Activated gamma-delta T cell treated with anti-CD3 and anti-CD28 coated beads, Interleukin-2, amount 50 U/mL, for 16 hours (primary cell): ENCODE results near the gene GMDS.

Experiments used
- DNase-seq: peaks from one replicate; pipeline ENCODE4 v3.0.0-alpha.2; 2020; ENCODE audit warnings: low read depth

GMDS gene

DNA sequence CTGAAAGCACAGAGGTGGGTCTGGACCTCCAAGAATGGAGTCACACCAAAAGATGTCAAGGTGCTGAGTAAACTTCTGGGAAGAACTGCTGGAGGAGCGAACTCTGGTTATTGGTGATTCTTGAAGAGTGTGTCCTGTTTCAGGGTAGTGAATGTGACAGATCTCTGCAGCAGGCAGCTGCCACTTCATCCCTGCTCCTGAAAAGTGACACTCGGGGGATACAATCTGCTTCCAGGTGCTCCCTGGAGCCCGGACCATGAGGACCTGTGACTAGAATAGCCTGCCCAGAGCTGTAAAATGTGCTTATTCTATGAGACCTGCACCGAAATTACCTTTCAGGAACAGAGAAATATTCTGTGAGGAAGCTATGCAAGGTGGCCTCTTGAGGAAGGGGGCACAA is 444.6 kb downstream of the GMDS start:
- no peak for DNase-seq

DNA sequence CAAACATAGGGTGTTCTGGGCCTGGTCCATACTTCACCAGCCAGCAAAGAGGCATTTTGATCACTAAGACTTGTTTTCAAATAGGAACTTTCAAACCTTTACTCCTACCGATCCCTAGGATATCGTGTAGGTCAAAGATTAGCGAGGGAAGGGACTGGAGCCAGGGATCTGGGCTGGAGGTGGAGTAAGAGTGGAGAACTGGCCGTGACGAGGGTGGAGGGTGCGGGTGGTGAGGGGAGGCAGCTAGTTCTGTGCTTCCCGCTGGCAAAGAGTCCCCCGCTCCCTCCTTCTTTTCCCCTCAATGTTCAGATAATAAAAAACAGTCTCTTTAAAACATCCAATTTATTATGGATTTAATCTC is 446.5 kb downstream of the GMDS start:
- DNase-seq = no peak

DNA sequence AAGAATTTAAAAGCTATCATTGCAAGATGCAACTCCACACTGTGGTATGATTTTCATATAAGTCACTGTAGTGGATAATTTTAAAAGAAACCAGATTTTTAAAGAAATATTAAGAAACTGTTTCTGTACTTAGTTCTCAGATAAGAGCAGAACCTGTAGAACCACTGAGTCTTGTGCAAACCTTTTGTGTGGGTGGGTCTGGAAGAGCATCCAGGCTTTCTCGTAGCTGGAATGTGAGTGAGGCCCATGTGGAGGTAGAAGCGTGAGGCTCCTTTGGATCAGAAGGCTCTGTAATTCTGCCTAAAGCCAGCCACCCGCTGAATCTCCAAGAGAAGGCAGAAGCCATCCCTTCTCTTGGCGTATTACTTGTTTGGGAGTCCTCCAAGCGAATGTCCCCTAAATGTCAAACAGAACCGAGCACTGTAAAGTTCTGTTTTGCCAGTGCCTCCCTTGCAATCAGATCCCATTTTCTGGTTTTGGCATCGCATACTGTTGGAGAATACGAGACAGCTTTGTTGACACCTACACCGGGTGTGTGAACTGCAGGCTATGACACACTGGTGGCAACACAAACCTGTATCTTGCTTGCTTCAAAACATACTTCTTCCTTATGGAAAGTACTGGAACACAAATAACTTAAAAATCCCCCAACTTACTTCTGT is 447.0 kb downstream of the GMDS start:
- DNase-seq = no peak

DNA sequence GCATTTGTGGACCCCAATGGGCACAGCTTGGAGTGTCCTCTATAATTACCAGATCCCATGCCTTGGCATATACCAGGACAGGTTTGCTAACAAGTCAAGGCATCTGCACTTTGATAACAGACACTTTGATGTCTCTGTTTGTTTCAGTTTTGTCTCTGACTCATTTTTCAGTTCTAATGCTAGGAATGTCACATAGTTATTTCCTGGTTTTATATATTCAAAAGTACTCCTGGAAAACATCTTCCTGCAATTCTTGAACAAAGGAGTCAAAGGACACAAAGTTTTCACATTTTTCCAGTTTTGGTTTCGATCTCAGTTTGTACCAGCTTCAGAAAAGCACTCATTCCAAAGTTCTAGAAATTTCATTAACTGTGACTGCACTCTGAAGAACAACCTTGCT is 447.6 kb downstream of the GMDS start:
- no peak for DNase-seq

DNA sequence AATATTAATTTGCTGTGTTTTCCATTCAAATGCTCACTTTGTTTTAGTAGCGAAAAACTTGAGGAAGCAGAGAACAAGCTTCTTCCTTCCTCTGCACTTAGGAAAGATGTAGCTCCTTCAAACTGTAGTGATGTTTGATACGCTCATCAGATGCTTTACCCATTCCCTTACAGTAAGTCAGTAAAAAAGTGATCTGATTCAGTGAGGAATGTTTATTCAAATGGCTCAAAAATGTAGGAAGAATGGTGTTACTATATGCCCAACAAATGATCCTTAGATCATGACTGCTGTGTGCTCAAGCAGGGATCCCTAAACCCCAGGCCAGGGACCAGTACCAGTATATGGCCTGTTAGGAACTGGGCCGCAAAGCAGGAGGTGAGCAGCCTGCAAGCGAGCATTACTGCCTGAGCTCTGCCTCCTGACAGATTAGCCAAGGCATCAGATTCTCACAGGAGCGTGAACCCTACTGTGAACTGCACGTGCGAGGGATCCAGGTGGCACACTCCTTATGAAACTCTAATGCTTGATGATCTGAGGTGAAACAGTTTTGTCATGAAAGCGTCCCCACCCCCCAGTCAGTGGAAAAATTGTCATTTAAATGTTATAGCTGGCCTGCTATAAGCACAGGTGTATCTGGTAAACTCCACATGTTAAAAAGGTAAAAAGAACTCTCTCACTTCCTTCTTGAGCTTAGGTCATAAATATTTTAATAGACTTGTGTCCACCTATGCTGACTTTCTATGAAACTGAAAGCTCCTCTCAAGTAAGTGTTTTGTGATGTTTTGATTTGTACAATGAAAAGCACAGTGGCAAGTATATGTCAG is 448.5 kb downstream of the GMDS start:
- no peak for DNase-seq

DNA sequence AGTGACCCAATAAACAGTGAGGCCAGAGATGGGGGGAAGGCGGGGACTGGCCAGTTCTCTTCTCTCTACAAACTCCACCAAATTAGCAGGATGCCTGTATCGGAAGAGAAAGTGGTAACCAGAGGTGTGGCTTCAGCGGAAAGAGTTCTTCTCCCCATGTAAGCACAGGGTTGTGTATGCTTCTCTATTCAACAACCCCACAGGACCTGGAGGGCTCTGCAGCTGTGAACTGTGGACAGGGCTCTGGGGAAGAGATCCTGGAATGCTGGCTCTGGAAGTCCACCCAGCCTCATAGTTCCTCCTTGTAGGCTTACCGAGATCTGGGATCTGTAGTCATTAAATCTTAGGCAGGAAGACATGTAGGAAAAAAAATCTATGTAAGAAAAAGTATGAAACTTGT is 449.5 kb downstream of the GMDS start:
- no peak for DNase-seq

DNA sequence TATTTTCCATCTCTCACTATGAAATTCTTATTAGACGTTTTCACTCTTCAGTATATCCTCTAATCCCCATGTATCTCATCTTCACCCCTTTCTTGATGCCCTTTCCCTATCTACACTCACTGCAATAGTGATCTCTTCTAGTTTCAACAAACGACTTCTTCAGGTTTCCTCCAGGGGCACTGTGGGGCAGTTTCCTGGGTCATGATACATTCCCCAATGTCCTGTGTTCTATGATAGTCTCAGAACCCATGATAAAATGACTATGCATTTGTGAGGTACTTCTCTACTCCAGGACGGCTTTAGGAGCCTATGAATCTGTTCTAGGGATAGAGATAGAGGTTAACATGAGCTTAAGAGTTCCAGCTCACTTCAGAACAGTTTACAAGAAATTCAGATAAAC is 452.4 kb downstream of the GMDS start:
- DNase-seq = no peak

DNA sequence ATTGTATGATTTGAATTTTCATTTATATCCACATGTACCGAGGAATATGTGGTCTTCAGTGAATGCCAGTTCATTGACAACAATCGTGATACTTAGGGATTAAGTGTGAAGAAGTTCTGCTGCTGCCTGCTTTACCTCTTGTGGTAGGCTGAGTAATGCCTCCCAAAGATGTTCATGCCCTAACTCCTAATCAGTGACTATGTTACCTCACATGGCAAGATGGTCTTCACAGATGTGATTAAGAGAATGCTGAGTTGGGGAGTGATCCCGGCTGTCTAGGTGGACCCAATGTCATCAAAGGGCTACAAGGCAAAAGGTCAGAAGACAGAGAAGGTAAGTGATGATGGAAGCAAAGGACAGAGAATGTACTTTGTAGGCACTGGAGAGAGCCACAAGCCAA is 454.7 kb downstream of the GMDS start:
- DNase-seq = no peak

DNA sequence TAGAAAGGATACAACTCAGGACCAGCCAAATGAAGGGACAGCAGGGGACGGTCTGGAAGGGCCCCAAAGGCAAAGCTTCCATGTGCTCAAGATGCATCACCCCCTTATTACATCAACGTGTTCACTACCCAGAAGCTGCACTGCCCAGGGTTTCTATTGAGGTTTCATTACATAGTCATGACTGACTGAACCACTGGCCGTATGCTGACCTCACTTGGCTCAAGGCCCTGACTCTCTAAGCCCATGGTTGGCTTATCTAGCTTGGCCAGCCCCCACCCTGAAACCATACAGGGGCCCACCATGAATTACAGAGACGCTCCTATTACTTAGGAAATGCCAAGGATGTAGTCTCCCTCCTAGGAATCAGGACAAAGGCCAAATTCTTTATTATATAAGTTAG is 456.3 kb downstream of the GMDS start:
- DNase-seq = no peak

DNA sequence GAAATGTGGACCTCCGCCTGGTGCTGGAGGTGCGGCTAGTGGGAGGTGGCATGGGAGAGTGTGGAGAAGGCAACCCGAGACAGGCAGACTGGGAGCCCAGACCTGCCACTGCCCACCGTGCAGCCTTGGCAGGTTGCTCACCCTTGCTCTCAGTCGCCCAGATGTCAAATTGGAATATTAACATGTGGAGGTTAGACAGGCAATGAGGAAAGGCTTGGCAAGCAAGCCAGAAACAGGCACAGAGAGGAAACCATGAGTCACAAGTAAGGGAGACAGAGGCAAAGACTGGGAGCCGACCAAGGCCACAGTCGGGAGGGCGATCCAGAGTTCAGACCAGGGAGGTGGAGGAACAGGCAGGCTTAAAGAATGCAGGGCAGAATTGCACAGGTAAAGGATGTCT is 457.5 kb downstream of the GMDS start:
- no peak for DNase-seq

DNA sequence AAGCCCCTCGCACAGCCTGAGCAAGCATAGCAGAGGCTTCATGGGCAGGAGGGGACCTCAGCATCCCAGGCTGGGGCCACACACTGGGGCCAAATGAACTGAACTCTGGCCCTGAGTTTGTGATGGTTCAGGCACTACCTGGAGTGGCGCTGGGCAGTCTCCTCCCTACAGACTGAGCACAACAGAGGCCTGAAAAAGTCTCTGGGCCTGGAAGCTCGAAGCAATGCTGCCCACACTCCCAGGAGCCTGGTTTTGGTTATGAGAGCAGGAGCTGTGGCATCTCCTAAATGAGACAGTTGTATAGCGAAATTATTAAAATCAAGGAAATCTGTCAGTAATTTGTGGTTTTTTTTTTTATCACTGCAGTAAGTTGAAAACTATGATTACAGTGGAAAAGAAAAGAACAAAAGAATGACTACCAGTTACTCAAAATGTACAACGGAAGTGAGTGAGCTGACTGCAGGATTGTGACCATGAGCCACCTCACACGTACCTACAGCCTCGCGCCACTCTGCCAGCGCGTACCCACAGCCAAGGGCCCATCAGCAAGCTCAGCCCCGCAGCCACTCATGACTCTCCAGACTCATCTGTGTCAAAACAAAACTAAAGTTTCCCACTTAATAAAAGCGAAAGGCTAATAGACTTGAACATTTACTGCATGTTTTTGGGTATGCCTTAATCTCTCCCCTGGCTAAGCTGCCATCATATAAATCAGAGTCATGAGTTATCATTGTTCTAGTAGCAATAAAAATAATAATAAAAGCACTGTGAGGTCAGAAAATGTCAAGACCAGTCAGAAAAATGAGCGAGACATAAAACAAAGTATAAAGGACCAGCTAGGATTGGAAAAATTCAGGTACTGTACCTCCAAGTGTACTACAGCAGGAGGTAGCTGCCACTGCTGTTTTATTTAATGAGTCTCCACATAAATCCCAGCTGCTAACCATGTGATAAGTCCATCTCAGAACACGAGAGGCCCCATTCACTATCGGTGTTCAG is 458.7 kb downstream of the GMDS start:
- no peak for DNase-seq

DNA sequence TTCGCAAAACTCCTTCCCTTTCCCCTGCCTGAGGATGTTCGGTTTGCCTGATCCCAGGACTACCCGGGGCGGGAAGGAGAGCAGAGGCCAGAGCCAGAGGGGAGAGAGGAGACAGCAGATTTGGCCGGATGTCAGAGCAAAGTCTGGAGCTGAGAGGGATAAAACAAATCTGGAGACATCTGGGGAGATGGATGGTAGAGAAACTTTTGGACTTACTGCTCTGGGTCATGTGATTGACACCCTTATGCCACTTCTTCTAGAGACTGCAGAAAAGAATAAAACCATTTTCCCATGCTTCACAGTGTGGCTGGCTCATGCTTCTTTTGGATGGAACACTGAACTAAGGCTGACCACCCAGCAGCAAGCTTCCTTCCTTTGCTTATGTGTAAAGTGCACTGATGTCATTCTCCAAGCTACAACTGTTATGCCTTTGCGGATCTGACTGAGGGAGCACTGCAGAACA is 461.0 kb downstream of the GMDS start:
- no peak for DNase-seq

DNA sequence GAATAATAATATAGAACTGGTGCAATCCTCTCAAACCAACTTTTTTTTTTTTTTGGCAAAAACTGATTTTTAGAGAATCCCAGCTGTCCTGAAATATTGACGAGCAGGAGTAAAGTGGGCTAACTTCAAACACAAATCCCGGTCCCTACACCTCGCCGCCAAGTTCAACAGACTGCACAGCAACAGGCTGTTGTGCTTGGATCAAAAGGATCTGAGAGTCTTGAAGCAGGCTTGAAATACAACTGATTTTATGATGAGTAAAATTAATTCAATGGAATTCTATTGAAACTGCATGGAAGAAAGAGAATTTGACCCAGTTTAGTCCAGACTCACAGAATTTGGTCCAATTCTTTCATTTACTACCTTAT is 463.6 kb downstream of the GMDS start:
- DNase-seq = no peak

DNA sequence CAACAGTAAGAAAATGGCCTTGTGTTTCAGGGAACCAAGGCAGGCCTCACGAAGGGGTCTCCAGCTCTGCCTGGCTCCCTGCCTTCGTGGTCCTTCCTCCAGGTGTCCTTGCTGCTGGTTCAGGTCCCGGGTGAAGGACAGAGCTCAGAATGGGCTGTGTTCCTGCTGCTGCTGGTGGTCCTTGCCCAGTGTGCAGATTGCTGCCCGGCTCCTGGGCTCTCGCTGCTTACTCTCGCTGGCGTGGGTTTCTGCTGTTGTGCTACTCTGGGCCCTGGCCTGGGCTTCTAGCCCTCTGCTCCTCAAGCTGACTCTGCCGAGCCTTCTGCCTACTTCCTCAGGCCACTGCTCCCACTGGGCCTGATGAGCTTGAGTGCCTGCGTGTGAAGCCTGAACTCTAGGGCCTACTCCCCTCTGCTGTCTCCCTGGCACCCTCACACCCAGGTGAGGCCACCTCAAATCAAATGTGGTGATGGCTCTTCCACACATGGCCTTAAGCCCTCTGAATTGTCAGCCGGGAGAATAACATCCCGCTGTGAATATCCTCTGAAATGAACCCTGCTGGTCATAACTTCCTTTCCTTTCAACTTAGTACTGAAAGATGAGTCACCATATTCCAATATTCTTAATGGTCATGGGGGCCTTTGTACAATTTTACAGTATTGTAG is 464.1 kb downstream of the GMDS start:
- no peak for DNase-seq

DNA sequence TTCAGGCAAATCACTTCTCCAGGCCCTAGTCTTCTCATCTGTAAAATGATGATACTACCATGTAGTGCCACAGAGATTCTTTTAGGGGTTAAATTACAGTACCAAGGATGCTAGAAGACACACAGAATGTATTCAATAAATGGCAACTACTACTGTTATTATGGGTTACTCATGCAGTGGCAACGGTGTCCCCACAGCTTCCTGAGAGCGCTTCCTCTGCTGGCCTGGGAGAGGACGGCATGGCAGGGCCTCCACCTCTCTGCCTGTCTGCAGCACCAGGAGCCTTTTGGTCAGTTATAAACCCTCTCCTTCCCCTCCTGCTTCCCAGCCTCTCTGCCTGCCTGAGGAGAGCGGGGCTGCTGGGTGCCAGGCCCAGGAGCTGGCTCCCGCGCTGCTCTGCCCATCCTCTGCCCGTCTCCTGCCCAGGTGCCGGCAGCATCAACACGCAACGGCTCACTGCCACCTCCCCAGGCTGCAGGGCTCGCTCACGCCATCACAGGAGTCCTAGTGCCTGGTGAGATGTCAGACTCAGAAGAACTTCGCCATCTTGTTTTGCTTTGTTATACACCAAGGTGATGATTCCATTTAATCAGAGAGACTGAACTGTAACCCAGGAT is 465.0 kb downstream of the GMDS start:
- DNase-seq = no peak

DNA sequence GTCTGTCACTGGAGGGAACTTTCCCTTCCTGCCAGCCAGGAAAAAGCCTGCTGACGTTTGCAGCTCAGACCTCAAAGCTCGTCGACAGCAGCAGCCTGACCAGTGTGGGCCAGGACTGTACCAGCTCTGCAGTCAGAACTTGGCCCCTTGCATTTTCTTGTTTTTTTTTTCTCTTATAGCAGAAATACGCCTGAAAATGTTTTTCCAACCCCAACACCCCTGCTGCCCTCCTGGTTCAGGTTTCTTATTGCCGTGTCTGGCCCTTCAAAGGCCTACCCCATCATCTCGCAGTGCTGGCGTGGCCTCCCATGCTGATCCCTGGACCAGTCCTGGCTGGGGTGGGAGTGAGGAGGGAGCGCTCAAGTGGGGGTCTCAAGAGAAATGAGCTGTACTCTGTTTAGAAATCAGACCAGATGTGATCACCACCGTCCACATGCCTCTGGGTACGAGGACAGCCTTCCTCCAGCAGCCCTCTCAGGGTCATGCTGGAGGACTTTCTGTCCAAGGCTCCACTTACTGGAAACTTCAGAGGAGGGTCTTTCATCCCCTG is 466.6 kb downstream of the GMDS start:
- DNase-seq = no peak

DNA sequence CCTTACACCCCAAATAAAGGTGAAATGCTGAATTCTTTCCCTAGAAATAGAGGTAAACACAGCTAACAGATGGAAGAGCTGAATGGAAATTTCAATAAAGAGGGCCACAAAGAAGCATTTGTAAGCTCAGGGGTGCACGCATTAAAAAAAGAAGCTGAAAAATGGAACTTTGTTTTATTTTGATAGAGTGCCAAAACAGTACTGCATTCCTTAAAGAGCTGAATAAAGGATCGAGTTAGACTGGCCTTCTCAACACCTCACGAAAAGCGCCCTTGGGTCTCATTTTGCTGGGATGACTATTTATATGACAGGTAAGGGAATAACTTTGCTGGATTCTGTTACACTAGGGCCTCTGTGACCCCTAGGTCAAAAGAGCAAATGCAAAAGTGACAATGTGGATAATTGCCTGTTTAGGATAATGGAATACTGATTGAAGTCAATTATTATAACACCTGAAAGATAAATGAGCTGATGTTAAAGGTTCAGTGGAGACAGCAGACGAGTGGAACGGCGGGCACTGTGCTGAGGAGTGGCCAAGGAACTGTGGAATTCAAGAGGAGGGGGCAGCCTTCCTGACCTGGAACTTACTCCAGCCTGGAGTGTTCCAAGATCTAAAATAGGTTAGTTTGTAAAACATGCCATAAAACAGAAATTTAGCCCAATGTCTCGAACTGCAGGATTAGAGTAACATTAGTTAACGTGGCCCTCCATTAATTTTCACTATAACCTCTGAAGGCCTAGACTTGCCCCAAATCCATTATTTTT is 467.3 kb downstream of the GMDS start:
- DNase-seq = no peak

DNA sequence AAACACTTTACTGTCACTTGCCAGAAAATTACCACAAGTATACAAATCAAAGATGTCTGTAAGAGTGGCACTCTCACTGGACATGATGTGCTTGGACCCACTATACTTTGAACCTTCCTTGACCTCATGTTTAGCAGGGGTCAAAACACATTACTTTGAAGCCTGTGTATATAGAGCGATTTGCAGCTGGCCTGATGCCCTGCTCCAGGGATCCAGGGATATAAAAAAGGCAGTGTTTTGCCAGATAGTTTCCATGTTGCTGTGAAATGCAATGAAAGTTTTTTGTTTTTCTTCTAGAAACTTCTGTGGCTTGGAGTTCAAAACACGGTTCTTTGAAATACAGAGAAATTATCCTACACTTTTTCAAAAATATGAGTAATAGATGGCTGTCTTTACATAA is 470.0 kb downstream of the GMDS start:
- DNase-seq = no peak

DNA sequence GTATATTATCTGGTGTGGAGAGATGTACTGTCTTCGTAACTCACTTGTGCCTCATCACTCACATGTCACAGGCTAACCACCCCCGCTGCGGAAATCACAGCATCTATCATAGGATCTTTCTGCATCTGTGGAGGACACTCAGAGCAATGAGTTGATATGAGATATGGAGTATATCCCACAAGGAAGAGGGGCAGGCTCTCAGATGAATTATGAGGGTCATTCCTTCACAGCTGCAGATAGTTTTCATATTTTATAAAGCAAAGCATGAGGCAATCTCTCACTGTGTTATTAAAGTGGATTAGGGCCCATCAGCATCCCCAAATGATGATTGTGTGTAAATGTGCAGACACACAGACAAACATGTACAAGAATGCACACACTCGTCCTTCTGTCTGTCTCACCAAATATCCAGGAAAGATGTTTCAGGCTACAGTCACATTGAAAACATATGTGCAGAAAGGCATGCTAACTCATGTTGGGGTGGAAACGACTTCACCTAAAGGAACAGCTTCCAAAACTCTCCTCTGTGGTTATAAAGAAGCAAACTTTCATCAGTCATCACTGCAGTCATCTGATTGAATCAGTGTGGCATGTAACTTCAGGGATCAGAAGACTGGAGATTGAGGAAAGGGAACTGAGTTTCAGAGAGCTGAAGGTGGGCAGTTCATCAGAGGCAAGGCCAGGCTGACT is 471.0 kb downstream of the GMDS start:
- no peak for DNase-seq

DNA sequence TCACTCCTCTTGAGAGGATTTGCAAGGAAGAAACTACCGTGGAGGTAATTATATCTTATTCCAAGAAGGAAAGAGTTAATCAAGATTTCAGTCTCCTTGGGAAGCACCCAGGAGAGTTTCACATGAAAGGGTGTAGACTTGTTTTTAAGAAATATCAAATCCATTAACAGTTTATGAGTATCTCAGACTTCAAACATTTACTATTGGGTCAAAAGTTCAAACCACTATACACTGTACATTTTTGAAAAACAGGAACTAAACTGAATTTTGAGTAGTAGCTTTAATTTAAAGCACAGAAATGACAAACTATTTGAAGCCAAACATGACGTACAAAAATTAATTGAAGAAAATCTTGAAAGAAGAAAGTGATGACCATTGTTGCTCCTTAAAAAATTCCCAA is 471.7 kb downstream of the GMDS start:
- DNase-seq = no peak
